22Rv1 (cell line): ENCODE data around the gene NSMCE1.
"Not testable (repeated sequence)": the region's sequence is repeated elsewhere in the genome, so short reads cannot be mapped to it uniquely, and the experiment has no call there.

Experiments used
- H3K27ac ChIP-seq: fragments of 450-650 bp; 2 replicates; pipeline ENCODE4 v1.5.1; 2017
- ZFX ChIP-seq: fragments of 450-650 bp; IDR thresholded peaks from 2 replicates; pipeline ENCODE4 v1.6.1; 2017; ENCODE audit warnings: antibody characterized with exemption, borderline replicate concordance
- TF ChIP-seq, protein P1 (sequence below): fragments of 450-650 bp; IDR thresholded peaks from 2 replicates; pipeline ENCODE4 v1.5.1; 2017; ENCODE audit warnings: mild to moderate bottlenecking

NSMCE1 gene

GRCh38 chr16:27287887-27288286 is 19.3 kb upstream of the NSMCE1 start:
- no peak overlapping the region for H3K27ac ChIP-seq
- TF ChIP-seq, protein P1, sequence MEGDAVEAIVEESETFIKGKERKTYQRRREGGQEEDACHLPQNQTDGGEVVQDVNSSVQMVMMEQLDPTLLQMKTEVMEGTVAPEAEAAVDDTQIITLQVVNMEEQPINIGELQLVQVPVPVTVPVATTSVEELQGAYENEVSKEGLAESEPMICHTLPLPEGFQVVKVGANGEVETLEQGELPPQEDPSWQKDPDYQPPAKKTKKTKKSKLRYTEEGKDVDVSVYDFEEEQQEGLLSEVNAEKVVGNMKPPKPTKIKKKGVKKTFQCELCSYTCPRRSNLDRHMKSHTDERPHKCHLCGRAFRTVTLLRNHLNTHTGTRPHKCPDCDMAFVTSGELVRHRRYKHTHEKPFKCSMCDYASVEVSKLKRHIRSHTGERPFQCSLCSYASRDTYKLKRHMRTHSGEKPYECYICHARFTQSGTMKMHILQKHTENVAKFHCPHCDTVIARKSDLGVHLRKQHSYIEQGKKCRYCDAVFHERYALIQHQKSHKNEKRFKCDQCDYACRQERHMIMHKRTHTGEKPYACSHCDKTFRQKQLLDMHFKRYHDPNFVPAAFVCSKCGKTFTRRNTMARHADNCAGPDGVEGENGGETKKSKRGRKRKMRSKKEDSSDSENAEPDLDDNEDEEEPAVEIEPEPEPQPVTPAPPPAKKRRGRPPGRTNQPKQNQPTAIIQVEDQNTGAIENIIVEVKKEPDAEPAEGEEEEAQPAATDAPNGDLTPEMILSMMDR: no peak
- no peak for TF ChIP-seq ZFX

GRCh38 chr16:27287051-27287811 is 18.7 kb upstream of the NSMCE1 start:
- H3K27ac ChIP-seq: no peak overlapping the region
- TF ChIP-seq, protein P1: no peak
- no peak for TF ChIP-seq ZFX

DNA sequence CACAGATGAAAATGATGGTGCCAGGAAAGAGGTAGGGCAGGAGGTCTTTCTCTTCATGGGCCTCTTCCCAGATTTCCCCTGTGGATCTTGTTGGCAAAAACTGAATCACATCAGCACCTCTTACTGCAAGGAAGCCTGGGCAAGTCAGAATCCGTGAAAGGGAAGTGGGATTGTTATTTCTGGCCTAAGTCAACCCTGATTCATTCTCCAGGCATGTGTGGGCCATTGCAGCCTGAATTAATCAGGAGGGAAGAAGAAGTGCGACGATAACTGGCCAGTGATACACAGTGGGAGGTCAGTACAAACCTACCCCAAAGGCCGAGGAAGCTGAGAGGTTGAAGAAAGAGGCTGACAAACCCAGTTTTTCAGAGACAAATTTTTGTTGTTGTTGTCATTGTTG is 17.9 kb upstream of the NSMCE1 start:
- TF ChIP-seq, protein P1: no peak
- TF ChIP-seq ZFX: no peak
- H3K27ac ChIP-seq: no peak overlapping the region

DNA sequence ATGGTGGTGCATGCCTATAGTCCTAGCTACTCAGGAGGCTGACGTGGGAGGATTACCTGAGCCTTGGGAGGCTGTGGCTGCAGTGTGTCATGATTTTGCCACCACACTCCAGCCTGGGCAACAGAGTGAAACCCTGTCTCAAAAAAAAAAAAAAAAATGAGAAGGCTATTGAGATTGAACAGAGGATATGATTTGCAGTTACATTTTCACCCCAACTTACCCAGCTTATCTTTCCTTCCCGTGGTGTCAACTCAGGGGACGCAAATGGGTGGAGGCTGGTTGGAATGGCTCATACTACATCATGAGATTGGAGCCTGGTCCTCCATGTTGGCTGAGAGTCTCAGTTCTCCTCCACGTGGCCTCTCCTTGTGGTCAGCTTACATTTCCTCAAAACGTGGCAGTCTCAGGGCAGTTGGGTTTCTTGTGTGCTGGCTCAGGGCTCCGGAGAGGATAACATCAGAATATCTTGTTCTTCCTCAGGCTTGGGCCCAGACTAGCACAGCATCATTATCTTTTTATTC is 17.2 kb upstream of the NSMCE1 start:
- TF ChIP-seq, protein P1: no peak
- TF ChIP-seq ZFX: no peak
- no peak overlapping the region for H3K27ac ChIP-seq

GRCh38 chr16:27284865-27285675 is 16.5 kb upstream of the NSMCE1 start:
- no peak overlapping the region for H3K27ac ChIP-seq

DNA sequence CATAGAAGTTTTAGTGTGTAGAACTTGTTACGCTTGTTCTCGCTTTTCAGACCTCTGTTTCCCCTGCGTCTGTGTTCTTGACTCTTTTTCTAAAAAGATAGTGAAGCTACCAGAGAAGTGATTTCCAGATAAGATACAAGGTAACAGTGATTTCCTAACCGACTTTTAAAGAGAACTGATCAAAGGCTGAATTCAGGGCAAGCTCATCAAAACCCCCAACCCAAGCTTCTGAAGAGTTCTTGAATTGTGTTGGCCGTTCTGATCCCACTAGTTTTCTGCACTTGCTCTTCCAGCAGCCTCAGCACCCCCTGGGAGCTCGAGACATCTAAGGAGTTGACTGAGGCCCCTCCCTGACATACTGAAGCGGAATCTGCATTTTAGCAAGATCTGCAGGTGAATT is 12.7 kb upstream of the NSMCE1 start:
- H3K27ac ChIP-seq: no peak overlapping the region
- TF ChIP-seq ZFX: no peak
- TF ChIP-seq, protein P1: no peak

More at GRCh38 chr16:27284865-27285675, 16.5 kb upstream of the NSMCE1 start:
- TF ChIP-seq ZFX: no peak
- TF ChIP-seq, protein P1: no peak

- H3K27ac ChIP-seq: no peak overlapping the region
- TF ChIP-seq, protein P1: no peak
These were observed 6.8 kb upstream of the NSMCE1 start for GRCh38 chr16:27275394-27275793.

DNA sequence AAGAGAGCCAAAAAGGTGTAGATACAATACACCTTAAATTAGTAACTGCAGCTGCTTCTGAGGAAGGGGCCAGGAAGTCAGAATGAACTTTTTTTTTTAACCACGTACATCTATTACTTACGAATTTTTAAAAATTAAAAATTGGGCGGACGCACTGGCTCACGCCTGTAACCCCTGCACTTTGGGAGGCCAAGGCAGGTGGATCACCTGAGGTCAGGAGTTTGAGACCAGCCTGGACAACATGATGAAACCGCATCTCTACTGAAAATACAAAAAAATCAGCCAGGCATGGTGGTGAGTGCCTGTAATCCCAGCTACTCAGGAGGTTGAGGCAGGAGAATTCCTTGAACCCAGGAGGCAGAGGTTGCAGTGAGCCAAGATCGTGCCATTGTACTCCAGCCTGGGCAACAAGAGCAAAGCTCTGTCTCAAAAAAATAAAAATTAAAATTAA is 5.9 kb upstream of the NSMCE1 start:
- H3K27ac ChIP-seq: not testable (repeated sequence)
